NB4 (cell line): Measurements from ENCODE around the gene RPS16.

ENCODE experiments used
- DNase-seq: peaks from one replicate; pipeline ENCODE4 v3.0.0; 2010; ENCODE audit warnings: low read depth
- H3K4me3 ChIP-seq: one replicate; pipeline ENCODE4 v1.5.1; 2011; ENCODE audit warnings: mild to moderate bottlenecking, low read depth, low read length, moderate library complexity
- CTCF ChIP-seq: IDR thresholded peaks from one replicate; pipeline ENCODE4 v1.5.1; 2012; ENCODE audit warnings: low read depth, low read length
- MYC ChIP-seq: IDR thresholded peaks from 2 replicates; pipeline ENCODE4 v1.6.1; 2011; ENCODE audit warnings: low read depth, low read length
- POLR2A ChIP-seq: IDR thresholded peaks from 2 replicates; pipeline ENCODE4 v1.6.1; 2011; ENCODE audit warnings: mild to moderate bottlenecking; ENCODE audit not compliant: insufficient read length; ENCODE audit errors: extremely low read depth
- TF ChIP-seq, protein P1 (sequence below): IDR thresholded peaks from 2 replicates; pipeline ENCODE4 v1.6.1; 2011; ENCODE audit warnings: low read depth, low read length

Gene RPS16

GRCh38 chr19:39398297-39398864 lies 37.4 kb downstream of the RPS16 start:
- peak; percentile 87 for DNase-seq
- H3K4me3 ChIP-seq: no peak overlapping the region
- TF ChIP-seq MYC: no peak
- TF ChIP-seq, protein P1, sequence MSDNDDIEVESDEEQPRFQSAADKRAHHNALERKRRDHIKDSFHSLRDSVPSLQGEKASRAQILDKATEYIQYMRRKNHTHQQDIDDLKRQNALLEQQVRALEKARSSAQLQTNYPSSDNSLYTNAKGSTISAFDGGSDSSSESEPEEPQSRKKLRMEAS: no peak
- TF ChIP-seq CTCF: no peak
- TF ChIP-seq POLR2A: no peak

- peak; percentile 87 for DNase-seq
- no peak for TF ChIP-seq POLR2A
- peak; percentile 84 for TF ChIP-seq CTCF
- H3K4me3 ChIP-seq: no peak overlapping the region
These were observed 38.1 kb downstream of the RPS16 start for GRCh38 chr19:39397360-39398296.

DNA sequence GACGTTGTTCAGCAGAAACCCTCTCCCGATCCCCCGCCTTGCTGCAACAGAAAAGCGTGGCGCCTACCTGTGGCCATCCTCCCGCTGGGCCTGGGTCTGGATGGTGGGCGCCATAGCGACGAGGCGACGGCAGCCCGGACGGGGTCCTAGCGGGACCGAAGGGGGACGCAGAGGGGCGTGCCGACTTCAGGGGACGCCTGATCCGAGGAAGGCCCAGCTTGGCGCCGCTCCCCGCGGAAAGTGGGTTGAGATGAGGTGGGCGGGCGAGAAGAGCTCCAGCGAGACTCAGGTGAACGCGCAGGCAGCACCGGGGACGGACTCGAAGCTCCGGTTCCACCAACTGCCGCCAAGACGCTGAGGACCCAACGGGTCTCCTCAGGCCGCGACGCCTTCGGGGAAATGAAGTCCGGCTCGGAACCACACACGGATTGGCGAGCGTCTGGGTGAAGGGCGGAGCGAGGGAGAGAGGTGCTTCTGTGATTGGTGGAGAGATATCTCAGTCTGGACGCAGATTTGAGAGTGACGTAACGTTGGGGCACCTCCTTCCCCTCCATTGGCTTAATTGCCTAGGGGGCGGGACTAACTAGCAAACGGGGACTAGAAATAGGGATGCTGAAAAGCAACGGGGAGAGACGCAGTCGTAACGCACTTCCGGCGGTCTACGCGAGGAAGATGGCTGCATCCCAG lies 44.9 kb downstream of the RPS16 start, which contains the start of the genes MED29 and PAF1:
TSS of gene MED29 (plus strand) at position 628 of the 687 bp plus-strand sequence. CDS start at position 673, 45 bp downstream.
TSS of gene PAF1 (minus strand) at position 356 of the 687 bp plus-strand sequence. CDS start at position 114, 242 bp downstream.
- TF ChIP-seq POLR2A: peak; percentile 77
- no peak for TF ChIP-seq CTCF
- TF ChIP-seq, protein P1: 0 out of 2 replicates have a peak, but pooled peaks have one; percentile 15
- TF ChIP-seq MYC: no peak
- peak within 1 kb of the TSS; percentile 95 for H3K4me3 ChIP-seq
- DNase-seq: peak; percentile 98

DNA sequence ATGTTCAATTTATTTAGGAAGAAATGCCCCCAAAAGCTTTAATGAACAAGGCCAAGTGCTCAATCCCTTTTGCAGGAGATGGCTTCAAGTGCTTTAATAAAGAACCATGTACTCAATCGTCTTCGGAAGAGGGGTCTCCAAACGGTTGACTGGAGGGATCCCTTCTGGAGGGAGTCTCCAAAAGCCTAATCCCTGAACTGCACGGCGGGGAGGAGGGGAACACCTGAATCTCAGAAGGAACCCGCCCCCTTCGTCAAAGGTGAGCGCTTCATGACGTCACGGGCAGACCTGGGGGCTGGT lies 45.3 kb downstream of the RPS16 start:
- peak overlapping the region; percentile 95 for H3K4me3 ChIP-seq
- TF ChIP-seq MYC (no peak), CTCF (no peak), POLR2A (no peak)
- TF ChIP-seq, protein P1: no peak
- DNase-seq: no peak

- no peak for TF ChIP-seq MYC
- TF ChIP-seq, protein P1: no peak
- TF ChIP-seq POLR2A: no peak
- TF ChIP-seq CTCF: no peak
- DNase-seq: no peak
- H3K4me3 ChIP-seq: peak overlapping the region; percentile 95
These were observed 45.9 kb downstream of the RPS16 start for GRCh38 chr19:39389631-39390414.
